HG03103 (cell line): ENCODE measurements around the gene TARS1.
A peak's percentile ranks its signal among the peaks of the same experiment; 100 is the strongest.

Source experiments
- ATAC-seq: cut with Tn5 transposase; IDR thresholded peaks from one replicate; pipeline ENCODE4 v1.9.1; 2021; ENCODE audit warnings: low read depth; ENCODE audit not compliant: unreplicated experiment

Gene TARS1

DNA sequence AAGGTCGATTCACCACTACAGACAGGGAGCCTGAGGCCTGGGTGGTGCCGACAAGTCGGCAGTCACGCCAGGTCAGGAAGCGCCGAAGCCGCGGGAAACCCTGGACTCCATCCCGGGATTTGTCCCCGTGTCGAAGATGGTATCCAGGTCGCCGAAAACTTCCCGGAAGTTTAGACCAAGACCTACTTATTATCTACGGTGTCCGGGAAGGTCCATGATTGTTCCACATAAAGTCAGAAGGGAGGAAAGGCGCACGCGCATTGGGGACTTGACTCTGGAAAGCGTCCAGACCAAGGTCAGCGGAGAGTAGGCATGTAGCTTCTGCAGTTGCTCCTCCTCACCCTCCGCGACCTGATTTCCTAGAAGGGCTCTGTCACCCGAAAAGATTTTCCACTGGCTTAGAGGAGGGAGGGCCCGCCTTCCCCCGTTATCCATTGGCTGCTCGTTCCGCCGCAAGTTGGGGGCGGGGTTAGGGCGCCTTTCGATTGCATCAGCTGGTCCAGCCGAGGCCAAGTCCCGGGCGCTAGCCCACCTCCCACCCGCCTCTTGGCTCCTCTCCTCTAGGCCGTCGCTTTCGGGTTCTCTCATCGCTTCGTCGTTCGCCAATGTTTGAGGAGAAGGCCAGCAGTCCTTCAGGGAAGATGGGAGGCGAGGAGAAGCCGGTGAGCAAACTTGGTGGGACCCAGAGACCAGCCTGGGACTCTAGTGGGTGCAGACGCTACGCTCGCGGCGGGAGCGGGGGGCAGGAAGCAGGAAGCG lies at the start of gene TARS1:
TARS1 (plus strand) TSS at position 484 of the 759 bp plus-strand sequence; CDS start at position 606, 122 bp downstream.
- ATAC-seq: peak; percentile 93

DNA sequence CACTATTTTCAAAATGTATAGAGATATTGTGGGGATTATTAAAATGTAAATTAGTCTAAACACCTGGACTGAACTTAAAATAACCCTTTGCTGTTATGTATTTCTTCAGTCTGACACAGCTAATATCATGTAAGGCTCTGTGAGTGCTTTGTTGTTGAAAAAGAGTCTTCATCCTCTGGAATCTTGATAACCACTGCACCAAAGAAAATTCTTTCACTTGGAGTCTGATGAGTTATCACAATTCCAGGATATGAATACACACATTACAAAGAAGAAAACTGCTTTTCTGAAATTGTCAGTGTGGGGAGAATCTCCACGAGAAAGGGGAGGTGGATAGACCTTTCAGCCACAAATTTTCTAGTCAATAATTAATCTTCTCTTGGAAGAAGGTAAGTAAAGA lies 42.3 kb upstream of the TARS1 start:
- ATAC-seq: no peak

DNA sequence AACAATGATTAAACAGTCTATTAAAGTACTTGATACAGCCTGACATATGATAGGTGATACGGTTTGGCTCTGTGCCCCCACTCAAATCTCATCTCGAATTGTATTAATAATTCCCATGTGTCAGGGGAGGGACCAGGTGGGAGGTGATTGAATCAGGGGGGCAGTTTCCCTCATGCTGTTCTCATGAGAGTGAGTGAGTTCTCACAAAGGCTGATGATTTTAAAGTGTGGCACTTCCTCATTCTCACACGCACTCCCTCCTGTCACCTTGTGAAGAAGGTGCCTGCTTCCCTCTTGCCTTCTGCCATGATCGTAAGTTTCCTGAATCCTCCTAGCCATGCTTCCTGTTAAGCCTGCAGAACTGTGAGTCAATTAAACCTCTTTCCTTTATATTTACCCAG lies 40.1 kb upstream of the TARS1 start:
- ATAC-seq: peak; percentile 68

DNA sequence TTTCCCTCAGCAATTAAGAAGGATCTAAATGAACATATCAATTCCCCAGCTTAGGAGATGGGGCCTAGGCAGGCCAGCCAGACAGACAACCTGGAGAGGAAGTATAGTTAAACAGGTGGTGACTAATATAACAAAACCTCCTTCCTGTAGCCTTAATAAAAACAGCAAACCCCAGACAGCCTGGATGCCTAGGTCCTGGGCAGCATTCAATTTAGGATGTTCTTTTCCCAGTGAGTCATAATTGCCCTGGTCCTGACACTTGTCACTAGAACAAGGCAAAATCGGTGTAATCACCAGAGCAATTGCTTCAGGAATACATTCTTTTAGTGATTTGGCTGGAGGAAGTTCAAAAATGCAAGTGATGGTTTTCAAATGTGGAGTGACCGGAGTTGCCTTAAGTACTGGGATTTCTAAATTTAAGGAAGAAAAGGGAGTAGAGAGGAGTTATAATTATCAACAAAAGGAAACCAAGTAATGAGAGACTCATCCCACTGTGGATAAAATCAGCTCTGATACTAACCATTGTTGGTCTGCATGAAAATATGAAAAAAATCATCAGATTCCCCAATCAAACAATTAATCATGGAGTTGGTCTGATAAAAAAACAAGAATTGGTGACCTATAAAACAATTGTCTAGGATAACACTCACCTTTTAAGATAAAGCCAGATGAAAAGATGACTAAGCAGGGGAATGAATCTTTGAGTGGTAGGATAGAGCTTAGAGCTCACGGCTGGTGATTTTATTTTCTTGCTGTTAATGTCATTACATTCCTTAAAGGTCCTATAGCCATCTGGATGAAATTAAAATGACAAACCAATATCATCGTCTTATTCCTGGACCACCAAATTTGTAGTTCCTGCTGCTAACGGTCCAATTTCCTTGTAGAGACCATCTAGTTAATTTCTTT lies 39.0 kb upstream of the TARS1 start:
- no peak for ATAC-seq

DNA sequence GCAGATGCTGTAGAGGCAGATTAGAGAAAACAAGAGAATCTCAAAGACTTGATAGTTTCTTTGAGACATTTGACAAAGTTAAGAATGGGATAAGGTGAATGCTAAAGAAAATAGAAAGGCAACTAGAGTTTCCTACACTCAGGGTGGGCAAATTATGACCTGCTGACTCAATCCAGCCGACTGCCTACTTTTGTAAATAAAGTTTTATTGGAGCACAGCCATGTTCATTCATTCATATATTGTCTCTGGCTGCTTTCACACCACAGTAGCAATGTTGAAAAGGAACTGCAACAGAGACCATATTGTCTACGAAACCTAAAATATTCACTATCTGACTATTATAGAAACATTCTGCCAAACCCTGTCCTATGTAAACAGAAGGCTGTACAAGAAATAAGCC lies 37.6 kb upstream of the TARS1 start:
- no peak for ATAC-seq

DNA sequence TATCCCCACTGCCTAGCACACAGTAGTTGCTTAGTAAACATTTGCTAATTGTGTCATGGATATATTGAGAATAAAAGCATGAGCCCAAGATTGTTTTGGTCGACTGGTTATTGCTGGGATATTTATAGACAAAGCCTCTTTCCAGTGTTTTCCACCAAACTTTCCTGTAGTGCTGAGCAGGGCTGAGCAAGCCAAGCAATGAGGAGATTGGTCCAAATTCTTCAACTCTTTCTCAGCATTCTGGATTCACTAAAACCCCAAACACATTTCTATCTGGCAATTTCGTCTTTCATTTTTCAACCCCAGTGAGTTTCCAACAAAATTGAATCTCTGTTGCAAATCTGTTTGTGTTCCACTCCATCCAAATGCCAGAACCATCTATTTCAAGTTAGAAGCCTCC lies 31.9 kb upstream of the TARS1 start:
- no peak for ATAC-seq

DNA sequence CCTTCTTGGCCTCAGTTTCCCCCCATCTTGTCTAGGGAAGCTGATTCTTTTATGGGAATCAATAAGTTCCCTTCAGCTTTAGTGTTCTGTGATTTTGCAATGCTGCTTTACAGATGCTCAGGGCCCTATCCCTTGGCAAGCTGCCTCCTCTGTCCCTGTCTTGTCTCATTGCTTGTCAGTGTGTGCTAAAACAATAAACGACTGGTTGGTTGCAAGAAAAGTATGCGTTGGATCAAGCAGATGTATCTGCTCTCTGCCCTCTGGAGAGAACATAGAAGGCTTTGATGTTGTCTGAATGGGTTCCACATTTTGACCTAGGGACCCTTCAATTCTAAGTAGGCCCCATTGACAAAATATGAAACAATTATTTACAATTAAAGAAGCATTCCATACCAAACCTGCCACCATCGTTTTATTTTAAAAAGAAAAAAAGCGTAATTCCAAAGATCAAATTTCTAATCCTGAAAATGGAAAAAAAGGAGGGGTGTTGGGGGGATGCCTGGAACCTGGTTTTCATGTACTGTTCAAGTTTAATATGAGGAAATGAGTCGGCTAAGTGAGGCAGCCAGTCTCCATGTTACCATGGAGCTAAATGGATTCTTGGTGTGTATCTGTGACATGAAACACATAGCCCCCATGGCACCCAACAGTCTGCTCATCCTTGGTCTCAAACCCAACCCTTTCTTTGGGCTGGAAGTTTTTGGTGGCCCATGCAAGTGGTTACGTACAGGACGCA lies 31.2 kb upstream of the TARS1 start:
- no peak for ATAC-seq

DNA sequence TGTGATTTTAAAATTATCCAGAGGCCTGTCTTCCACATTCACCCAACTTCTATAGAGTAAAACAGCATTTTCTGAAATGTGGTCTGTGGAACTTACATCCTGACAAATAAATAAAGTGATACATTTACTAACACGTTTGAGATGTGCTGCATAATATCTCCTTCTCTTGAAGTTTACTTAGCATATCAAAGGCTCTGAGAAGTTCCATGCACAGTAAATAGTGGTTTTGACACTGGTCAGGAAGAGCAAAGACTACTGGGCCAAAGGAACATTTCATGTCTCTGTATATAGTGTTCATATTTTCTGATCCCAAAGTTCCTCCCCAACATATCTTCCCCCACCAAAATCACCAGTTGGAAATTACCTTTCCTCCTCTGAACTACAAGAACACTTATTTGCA lies 30.5 kb upstream of the TARS1 start:
- ATAC-seq: no peak

DNA sequence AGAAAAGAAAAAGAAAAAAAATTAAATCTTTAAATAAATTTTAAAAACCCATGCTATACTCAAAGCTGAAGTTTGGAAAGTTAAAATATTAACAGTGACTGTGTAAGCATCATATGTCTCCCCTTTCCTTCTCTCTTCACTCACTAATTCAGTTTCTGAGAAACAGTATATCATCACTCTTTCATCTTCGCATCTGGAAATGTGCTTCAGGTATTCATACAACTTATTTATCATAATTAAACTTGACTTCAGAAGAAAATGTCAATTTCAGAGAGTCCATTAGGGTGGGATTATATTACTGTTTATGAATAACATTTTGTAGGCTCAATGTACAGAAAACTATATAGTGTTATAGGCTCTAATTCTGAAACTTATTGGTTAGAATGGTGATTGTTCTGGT lies 29.3 kb upstream of the TARS1 start:
- no peak for ATAC-seq

DNA sequence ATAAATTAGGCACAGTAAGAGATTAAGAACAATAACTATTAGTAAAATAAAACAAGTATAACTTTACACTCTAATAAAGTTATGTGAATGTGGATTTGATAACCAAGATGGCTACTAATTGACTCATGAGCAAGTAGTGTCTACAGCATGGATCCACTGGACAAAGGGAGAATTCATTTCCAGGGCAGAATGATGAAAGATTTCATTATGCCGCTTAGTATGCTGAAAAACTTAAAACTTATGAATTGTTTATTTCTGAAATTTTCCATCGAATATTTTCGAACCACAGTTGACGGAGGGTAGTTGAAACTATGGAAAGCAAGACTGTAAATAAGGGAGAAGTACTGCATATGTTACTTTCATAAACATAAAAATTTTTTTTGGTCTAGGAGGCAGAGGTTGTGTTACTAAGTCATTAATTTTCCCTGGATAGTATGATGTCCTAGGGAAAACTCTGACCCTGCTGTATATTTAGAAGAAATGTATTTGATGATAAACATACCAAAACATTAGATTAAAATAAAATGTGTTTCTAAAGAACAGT lies 24.9 kb upstream of the TARS1 start:
- no peak for ATAC-seq

DNA sequence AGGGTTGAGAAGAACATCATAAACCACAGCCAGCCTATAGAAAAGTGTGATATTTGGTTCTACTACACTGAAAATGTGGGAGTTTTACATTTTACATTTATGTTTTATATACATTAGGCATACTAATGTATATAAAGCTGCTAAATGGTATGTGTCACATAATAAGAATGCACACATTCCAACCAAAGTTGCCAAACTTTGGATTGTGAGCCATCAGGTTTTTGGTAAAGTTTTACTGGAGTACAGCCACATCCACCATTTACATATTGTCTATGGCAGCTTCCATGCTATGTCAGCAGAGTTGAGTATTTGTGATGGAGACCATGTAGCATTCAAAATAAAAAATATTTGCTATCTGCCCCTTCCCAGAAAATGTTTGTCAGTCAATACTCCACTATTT lies 23.1 kb upstream of the TARS1 start:
- no peak for ATAC-seq

DNA sequence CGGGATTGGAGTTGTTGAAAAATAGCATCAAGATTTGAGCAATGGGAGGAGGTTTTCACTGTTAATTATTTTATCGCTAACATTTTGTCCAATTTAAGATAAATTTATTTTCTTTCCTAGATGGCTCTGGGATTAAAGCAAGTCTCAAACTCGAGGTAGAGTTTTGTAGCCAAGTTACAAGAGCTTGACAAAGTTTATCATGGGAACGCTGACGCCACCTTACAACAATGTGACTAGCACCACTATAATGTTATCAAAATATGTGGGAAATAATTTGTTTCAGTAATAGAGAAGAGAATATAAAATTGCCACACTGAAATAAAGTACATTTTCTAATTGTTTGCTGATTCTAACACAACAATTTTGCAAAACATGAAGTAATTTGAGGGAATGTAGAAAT lies 19.8 kb upstream of the TARS1 start:
- no peak for ATAC-seq

DNA sequence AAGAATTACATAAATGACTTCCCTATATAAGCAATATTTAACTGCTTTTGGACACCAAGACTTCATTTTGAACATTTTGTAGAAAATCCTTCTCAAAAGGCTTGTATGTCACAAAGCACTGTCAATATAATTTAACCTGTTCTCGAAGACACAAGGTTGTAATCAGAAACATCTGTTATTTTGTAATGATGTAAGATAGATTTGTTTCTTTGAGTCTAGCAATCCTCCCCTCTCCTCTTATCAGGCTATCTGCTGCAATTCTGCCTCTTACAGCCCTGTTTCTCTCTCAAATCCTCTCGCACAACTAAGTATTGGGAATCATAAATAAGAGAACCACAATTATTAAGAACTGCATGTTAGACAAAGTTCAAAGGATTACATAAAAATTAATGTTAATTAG lies 18.6 kb upstream of the TARS1 start:
- no peak for ATAC-seq

DNA sequence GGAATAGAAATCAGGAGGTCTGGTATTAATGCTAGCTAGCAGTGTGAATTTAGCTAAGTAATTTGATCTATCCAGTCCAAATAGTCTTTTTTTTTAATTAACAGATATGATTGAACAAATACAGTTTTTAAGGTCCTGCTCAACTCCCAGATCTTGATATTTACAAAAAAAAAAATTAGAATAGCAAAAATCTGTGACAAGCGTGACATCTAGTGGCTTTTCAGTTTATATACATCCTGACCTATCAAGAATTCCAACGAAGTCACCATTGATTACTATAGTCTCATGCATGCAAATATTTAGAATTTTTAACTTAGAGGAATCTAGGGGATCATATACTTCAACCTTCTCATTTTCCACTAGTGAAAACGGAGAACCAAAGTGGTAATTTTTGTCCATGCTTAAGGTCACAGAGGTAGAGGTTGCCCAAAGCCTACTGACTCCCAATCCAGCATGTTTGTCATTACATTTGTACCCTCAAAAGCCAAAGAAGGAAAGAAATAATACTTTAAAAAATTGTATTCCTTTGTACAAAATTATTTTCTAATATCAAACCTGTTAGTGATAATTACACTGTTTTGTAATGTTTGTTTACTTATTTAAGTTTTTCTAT lies 17.6 kb upstream of the TARS1 start:
- ATAC-seq: no peak

DNA sequence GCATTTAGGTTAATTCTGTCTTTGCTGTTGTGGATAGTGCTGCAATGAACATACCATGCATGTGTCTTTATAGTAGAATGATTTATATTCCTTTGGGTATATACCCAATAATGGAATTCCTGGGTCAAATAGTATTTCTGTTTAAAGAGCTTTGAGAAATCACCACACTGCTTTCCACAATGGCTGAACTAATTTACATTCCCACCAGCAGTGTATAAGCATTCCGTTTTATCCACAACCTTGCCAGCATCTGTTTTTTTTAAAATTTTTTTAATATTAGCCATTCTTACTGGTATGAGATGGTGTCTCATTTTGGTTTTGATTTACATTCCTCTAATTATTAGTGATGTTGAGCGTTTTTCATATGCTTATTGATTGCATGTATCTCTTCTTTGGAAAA lies 15.5 kb upstream of the TARS1 start:
- no peak for ATAC-seq

DNA sequence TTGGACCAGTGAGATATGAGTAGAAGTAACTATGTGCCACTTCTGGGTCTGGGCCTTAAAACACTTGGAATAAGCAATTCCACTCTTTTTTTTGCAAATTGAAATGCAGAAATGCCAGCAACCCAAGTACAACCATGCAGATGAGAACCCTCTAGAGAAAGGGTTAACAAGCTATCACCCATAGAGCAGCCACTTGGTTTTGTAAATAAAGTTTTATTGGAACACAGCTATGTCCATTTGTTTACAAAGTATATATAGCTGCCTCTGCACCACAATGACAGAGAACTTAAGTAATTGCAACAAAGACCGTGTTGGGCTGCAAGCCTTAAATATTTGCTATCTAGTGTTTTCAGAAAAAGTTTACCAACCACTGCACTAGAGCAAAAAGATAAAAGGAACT lies 9.8 kb upstream of the TARS1 start:
- ATAC-seq: no peak

DNA sequence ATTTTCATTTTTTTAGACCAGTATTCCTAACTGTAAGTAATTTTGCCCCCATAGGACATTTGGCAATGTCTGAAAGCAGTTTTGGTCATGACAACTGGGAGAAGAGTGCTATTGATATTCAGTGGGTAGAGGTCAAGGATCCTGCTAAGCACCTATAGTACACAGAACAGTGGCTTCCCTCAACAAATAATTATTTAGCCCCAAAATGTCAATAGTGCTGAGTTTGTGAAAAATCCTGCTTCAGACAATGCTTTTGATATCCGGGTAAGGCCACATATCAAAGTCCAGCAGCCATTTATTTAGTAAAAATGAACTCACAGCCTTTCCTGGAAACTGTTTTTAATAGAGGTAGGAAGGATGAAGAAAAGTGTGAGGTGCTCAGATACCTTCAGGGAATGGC lies 8.1 kb upstream of the TARS1 start:
- no peak for ATAC-seq

DNA sequence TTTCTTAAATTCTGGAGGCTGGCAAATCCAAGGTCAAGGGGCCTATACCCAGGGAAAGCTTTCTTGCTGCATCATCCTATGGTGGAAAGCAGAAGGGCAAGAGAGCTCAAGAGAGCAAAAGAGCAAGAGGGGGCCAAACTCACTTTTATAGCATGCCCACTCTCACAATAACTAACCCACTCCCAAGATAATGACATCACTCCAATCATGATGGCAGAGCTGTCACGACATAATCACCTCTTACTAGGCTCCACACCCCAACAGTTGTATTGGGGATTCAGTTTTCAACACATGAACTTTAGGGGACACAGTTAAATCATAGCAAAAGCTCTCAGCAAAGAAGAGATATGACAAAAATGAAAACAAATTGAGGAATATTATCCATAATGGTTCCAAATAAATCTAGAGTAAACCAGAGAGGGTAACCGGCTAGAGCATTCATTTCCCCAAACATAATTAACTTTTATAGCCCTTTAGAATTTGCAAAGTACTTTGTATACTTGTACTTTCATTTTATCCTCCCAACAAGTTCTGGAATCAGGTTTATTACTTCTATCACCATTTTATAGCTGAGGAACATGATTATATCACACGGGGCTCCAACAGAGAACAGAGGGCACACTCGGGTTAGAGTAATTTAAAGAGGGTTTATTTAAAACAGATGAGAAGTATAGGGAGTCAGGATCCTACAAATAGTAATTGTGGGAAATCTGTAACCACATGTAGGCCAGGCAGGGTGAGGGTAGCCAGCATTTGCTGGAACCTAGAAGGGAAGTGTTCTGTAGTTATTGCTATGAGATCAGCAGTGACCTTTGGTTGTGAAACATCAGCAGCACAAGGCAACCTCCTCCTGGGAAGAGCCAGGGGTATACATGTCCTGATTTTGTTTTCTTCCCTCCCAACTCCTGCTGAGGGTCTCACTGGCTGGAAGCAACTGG lies 7.2 kb upstream of the TARS1 start:
- ATAC-seq: no peak

DNA sequence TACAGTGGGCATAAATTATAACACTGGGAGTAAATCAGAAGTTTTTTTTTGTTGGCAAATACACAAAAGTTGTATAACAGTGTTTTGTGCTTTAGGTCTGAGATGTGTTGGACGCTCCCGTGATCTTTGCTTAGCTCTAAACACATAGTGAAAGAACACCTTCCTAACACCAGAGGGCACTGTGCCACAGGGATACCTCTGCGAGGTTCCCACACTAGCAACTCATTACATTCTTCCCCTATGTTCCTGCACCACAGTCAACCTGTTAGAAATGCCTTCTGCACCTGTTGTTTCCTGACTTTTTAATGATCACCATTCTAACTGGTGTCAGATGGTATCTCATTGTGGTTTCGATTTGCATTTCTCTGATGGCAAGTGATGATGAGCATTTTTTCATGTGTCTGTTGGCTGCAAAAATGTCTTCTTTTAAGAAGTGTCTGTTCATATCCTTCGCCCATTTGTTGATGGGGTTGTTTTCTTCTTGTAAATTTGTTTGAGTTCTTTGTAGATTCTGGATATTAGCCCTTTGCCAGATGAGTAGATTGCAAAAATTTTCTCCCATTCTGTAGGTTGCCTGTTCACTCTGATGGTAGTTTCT lies 4.8 kb upstream of the TARS1 start:
- ATAC-seq: peak; percentile 39
